GM13977 (cell line): ENCODE measurements around the gene ATG101.

ENCODE experiments used
- DNase-seq: peaks from one replicate; pipeline ENCODE4 v3.0.0; 2012; ENCODE audit warnings: low spot score
- in situ Hi-C: fragments of 300-500 bp; cut with MboI; formaldehyde crosslinking; loops from one replicate; pipeline ENCODE4 v1.12.0; 2022; ENCODE audit warnings: low sequenced_read_pairs, low pct_unique_long_range_greater_than_20kb, mixed read lengths, inconsistent platforms; ENCODE audit not compliant: unreplicated experiment
- TF ChIP-seq, protein P1 (sequence below): IDR thresholded peaks from 2 replicates; pipeline ENCODE4 v1.5.1; 2012; ENCODE audit warnings: mild to moderate bottlenecking, control low read depth; ENCODE audit not compliant: insufficient read depth; ENCODE audit errors: extremely low read depth, missing control alignments

Gene ATG101

DNA sequence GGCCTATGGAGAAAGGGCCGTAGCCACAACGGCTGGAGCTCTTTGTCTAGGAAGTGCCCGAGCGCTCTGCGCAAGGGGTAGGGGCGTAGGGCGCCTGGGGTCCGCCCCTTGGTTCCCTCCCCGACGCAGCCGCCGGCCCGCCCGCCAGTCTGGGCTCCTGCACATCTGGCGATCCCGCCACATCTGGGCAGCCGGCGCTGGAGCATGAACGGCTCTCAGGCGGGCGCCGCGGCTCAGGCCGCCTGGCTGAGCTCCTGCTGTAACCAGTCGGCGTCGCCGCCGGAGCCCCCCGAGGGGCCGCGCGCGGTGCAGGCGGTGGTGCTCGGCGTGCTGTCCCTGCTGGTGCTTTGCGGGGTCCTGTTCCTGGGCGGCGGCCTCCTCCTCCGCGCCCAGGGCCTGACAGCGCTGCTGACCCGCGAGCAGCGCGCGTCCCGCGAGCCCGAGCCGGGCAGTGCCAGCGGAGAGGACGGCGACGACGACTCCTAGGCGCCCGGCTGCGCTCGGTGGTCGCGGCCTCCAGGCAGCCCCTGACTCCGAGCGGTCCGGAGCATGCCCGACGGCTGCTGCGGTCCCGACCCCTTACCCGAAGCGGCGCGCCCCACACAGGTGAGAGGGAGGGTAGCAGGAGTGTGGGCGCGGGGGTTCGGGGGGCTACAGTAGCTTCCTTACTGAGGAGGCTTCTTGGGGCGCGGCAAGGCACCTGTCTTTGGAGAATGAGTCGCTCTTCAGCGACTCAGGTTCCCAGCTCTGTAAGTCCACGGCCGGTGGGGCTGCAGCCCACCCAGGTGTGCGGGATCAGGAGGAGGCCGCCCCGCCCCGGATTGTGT lies 10.0 kb downstream of the ATG101 start, which contains the start of gene SMIM41:
SMIM41 (plus strand) TSS at position 129 of the 827 bp plus-strand sequence; CDS start at position 205, 76 bp downstream.
- TF ChIP-seq, protein P1, sequence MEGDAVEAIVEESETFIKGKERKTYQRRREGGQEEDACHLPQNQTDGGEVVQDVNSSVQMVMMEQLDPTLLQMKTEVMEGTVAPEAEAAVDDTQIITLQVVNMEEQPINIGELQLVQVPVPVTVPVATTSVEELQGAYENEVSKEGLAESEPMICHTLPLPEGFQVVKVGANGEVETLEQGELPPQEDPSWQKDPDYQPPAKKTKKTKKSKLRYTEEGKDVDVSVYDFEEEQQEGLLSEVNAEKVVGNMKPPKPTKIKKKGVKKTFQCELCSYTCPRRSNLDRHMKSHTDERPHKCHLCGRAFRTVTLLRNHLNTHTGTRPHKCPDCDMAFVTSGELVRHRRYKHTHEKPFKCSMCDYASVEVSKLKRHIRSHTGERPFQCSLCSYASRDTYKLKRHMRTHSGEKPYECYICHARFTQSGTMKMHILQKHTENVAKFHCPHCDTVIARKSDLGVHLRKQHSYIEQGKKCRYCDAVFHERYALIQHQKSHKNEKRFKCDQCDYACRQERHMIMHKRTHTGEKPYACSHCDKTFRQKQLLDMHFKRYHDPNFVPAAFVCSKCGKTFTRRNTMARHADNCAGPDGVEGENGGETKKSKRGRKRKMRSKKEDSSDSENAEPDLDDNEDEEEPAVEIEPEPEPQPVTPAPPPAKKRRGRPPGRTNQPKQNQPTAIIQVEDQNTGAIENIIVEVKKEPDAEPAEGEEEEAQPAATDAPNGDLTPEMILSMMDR = no peak
- in situ Hi-C loops = loop anchor here (10.0 kb wide), 1 partner anchor 45 kb away; no protein-coding TSS in a partner anchor
- DNase-seq = no peak

DNA sequence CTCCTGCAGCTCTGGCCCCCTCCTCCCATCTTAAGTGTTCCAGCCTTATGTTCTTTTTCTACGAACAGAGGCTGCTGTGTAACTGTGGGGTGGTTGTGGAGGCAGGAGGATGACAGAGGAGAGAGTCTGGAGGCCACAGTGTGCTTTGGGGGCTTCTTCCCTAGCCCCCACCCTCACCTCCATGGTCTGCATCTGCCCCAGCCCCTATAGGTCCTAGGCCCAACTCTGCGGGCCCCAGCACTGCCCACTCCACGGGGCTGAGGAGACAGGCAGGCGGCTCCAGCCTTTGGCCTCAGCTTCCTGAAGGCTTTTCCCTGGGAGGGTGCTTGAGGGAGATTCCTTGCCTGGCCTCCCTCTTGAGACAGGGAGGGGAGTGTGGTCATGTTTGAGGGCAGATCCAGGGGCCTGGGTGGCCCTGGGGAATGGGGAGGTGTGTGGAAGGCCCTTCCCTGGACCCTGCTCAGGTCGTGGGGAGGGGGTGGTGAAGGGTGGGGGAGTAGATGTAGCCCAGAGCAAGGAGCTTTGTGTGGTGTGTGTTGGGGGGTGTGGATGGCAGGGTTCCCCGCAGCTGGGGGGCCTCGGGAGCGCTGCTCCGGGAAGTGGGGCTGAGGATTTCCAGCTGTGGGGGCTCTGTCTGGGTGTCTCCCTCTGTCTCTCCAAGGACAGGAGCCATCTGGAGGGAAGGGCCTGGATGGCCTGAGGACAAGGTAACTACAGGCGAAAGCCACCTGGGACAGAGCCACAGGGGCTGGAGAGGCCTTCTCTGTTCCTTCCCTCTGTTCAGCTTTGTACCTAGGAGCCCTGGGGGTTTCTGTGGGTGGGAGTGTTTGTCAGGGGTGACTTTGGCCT lies 10.8 kb downstream of the ATG101 start:
- in situ Hi-C loops = loop anchor here (10.0 kb wide), 1 partner anchor 46 kb away; no protein-coding TSS in a partner anchor
- no peak for DNase-seq
- TF ChIP-seq, protein P1 = no peak

DNA sequence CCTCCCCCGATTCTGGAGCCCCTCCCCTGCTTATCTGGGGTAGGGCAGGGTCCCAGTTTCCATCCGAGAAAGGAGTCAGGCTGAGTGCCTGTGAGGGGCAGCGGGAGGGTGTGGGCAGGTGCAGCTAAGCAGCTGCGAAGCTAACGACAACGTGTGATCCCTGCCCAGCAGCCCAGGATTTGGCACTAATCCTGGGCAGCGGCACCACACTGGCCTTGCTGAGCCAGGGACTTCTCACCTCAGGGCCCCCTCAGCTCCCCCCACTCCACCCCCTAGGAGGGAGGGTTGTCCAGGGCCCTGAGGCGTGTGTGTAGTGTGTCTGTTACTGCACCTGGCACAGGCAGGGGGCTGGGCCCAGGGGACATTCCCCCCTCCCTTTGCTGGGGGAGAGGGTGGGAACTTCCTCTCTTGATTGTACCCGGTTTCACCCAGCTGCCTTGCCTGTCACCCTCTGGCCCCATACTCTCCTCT lies 11.5 kb downstream of the ATG101 start:
- in situ Hi-C loops = loop anchor here (10.0 kb wide), 1 partner anchor 46 kb away; no protein-coding TSS in a partner anchor
- DNase-seq = peak; percentile 67
- TF ChIP-seq, protein P1 = no peak

DNA sequence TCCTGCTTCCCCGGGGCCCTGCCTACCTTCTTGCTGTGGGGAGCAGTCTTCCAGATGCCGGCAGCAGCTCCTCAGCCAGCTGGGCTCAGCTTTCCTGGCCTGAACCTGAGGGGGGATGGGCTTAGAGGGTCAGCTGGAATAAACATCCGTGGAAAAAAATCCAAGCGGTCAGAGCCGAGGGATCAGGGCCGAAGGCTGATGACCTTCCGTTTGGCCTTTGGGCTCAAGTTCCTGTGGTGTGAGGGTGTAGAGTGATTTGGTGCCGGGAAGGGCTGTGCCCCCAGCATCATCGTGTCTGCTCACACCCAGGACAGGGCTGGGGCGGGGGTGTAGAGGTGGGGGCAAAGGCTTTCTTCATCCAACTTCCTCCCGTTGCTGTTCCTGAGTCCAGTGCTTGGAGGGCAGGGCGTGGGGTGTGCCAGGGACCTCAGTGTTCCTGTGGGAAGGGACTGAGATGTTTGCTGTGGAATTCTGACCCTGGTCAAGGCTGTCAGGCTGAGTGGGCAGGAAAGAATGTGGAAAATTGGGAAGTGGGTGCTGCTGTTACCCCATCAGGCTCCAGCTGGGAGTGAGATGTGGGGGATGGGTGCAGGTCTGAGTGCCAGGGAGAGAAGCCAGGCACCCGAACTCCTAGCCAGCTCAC lies 12.4 kb downstream of the ATG101 start:
- in situ Hi-C loops = loop anchor here (10.0 kb wide), 1 partner anchor 47 kb away; no protein-coding TSS in a partner anchor
- TF ChIP-seq, protein P1 = no peak
- no peak for DNase-seq

DNA sequence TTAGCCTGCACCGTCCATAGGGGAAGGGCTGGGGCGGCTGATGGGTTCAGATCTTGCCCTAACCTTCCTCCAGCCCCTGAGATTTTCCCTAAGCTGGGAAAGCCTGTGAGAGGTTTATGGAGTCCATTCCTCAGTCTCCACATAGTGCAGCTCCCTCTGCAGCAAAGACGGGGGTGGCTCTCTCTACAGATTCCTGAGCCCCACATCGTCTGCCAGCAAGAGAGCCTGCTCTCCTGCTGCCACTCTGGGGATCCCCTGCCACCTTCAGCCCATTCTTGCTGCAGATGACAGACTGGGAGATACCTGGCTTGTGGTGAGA lies 12.8 kb downstream of the ATG101 start:
- TF ChIP-seq, protein P1 = no peak
- in situ Hi-C loops = loop anchor here (10.0 kb wide), 1 partner anchor 48 kb away; no protein-coding TSS in a partner anchor
- DNase-seq = no peak
